C4-2B (cell line): ENCODE data around the gene OR51I2.

Source experiments
- CTCF ChIP-seq: fragments of 450-650 bp; conservative IDR thresholded peaks from 2 replicates; pipeline ENCODE4 v1.5.1; 2017; ENCODE audit warnings: mild to moderate bottlenecking
- ZFX ChIP-seq: fragments of 450-650 bp; IDR thresholded peaks from 2 replicates; pipeline ENCODE4 v1.6.1; 2017

- TF ChIP-seq CTCF (no peak), ZFX (no peak)
Observed at GRCh38 chr11:5486421-5486820, 37.3 kb downstream of the OR51I2 start.
